HG03025 (cell line): ENCODE data around the gene TTLL8.

Experiments
- ATAC-seq: cut with Tn5 transposase; IDR thresholded peaks from one replicate; pipeline ENCODE4 v1.9.1; 2021; ENCODE audit warnings: mild to moderate bottlenecking, moderate library complexity; ENCODE audit not compliant: unreplicated experiment, low FRiP score

Gene TTLL8

DNA sequence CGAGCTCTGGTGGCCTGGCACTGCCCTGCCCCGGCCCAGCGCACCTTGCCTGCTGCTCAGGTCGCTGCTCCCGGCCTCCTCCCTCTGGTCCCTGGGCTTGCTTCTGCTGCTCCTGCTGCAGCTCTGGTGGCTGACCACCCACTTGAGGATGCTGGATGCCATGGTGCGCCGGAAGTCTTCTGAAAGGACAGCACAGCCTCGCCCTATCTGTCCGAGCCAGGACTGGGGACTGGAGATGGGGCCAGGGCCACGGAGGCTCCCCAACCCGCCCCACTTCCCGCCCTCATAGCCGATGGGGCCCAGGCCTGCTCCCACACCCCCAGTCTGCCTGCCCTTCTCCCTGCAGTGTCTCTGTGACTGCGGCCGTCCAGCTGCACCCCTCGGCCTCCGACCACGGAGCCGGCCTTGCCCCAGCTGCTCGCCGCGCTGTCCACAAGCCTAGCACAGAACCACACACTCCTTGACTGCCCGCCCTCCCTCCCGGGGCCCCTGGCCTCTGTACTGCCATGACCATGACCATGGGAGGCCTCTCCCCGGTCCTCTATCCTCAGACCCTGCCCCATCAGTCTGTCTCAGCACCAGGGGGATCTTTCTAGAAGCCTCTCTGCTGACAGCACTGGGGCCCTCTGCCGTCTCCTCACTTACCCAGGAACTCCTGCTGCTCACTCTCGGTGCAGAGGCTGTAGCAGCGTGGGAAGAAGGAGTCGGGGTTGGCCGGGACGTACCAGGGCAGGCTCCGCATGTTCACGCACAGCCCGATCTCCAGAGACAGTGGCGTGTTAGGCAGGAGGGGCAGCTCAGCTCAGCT is 12.7 kb downstream of the TTLL8 start:
- no peak for ATAC-seq

- ATAC-seq, result no peak
Measured at GRCh38 chr22:50044485-50045118, 13.5 kb downstream of the TTLL8 start.

GRCh38 chr22:50041361-50042065 is 16.6 kb downstream of the TTLL8 start:
- no peak for ATAC-seq

GRCh38 chr22:50040717-50041116 is 17.4 kb downstream of the TTLL8 start:
- ATAC-seq, result no peak

DNA sequence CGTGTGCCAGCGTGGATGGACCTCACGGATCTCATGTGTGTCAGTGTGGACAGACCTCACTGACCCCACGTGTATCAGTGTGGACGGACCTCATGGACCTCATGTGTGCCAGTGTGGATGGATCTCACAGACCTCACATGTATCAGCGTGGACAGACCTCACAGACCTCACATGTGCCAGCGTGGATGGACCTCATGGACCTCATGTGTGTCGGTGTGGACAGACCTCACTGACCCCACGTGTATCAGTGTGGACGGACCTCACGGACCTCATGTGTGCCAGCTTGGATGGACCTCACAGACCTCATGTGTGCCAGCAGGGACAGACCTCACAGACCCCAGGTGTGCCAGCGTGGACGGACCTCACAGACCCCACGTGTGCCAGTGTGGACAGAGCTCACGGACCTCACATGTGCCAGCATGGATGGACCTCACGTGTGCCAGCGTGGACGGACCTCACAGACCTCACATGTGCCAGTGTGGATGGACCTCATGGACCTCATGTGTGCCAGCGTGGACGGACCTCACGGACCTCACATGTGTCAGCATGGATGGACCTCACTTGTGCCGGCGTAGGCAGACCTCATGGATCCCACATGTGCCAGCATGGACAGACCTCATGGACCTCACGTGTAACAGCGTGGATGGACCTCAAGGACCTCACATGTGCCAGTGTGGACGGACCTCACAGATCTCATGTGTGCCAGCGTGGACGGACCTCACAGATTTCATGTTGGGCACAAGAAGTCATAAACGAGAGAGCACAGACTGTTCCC is 18.2 kb downstream of the TTLL8 start:
- ATAC-seq, result no peak

GRCh38 chr22:50035976-50036724 is 21.9 kb downstream of the TTLL8 start:
- ATAC-seq, result no peak

- no peak for ATAC-seq
Measured at GRCh38 chr22:50035131-50035881, 22.8 kb downstream of the TTLL8 start.

DNA sequence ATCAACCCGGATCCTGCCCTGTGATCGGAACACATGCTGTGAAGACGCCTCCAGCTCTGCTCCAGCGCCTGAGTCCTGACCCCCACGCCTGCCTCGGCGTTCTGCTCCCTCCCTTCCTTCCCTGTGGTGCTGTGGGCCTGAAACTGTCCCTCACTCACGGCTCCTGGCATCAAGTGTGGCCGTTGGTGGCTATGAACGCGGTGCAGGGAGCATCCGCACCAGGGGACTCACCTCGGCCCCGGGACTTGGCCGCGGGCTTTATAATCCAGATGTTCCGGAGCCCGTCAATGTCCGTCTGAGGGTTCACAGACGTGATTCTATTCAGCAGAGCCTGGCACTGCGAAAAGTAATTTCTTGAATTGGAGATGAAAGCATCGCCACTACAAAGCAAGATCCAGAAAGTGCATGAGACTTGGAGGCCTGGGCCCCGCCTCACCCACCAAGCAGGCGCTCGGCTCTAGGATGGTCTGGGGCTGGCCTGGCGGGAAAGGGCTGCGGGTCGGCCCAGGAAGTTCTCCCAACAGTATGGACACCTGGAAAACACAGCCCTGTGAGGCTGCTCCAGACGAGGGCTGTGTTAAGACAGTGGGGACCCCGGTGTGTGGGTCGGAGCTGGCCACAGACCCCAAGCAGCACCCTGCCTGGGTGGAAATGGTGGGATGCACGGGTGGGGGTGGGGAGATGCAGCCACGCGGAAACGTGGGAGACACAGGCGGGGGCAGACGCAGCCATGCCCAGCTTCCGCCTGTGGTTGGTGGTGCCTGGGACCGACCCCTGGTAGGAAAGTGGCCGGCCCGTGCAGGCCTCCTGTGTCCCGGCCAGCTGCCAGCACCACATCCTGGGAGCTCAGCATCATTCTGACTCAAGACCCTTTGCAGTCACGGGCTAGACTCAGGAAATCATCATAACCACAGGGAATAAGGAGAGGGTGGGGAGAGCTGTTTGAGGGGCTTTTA is 23.7 kb downstream of the TTLL8 start:
- ATAC-seq, result no peak

- ATAC-seq, result no peak
Measured at GRCh38 chr22:50032941-50033601, 25.0 kb downstream of the TTLL8 start.

DNA sequence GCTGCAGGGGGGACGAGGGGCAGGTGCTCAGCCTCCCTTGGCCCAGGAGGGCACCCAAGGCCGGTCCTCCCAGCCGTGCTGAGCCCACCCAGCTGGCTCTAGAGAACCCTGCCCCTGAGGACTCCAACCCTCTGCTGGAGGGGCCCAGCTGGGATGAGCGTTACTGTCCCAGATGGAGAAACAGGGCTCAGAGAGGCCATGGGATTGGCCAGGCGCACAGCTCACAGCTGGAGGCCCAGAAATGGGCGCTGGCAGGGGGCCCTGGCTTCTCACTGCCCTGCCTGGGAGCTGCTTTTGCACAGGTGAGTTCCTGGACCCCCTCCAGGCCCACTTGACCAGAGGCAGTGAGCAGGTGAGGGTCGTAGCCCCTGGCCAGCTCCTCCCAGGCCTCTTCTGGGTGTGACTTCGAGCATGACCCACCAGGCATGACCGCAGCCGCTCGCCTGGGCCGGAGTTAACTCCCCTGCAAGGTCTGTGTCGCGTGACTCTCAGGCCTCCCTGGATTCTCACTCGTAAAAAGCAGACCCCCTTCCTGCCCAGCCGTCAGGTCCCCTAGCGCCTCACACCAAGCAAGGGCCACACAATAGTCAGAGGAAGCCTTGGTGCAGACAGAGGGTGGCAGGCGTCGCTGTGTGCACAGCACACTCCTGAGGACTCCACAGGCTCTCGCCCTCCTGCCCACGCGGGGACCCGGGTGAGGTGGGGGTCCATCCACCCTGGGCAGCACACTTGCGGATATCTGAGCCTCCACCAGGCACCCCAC is 25.8 kb downstream of the TTLL8 start:
- no peak for ATAC-seq

- no peak for ATAC-seq
Measured at GRCh38 chr22:50031189-50032091, 26.7 kb downstream of the TTLL8 start.

DNA sequence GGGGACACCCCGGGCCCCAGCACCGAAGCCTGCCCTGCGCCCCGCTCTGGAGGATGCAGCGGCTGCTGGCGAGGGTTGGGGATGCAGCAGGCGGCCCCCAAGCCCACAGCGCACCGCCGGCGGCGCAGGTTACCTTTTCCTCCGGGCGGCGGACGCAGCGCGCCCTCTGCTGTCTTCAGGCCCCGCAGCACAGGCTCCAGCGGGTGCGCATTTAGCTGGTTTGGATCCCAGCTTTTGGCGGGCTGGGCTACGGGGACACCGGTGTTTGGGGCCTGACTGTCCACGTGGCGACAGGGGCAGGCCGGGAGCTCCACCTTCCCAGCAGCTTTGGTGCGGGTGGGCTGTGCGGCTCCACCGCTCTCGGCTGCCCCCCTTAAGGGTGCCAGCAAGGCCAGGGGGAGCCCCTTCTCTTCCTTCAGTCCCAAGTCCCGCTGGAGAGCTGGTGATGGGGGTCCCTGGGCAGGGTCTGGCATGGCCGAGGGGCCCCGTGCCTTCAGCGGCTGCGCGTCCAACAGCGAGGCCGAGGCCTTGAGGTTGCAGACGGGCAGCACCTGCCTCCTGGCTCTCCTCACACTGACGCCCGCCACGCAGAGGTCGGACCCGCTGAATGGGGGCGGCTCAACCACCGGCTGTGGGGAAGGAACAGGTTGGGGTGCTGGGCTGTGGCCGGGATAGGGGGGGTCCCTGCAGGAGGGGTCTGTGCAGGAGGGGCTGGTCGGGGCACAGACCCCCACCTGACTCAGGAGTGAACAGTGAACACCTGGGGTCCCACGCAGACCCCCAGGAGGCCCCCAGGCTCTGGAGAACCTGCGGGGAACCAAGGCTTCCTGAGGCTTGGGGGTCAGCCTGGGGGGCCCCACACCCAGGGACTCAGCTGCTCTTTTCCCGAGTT is 27.6 kb downstream of the TTLL8 start:
- no peak for ATAC-seq

DNA sequence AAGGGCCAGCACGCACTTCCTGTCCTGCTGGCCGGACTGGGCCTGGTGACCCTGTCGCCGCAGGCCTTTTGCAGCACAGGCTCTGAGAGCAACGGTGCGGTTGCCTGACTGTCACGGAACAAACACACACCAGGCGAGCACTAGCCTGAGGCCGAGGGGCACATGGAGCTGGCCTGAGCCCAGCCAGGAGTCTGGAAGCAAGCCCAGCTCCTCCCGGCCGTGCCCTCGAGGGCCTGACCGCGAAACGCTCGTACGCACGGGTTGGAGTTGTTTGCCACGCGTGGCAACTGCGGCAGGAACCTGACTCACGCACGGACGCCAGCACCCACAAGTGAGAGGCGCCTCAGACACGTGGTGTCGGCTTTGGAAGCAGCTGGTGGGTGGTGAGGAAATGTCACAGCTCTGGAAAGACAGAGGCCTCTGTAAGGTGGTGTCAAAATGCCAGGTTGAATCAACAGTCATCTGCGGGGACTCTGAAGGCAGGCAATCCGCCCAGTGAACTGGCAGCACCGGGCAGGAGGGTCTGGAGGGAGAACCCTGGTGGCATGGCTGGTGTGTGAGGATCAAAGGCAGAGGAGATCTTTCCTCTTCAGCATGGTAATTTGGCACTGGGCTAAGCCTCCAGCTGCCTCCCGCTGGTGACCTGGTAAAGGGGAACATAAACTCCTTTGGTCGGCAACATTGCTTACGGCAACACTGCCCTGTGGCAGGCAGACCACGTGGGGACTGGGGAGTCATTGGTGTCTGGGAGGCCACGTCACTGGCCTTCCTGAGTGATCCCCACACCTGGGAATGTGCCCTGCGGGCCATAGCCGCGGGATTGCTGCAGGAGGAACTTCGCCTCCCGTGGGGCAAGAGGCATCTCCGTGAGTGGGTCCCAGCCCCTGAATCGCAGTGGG is 30.2 kb downstream of the TTLL8 start:
- no peak for ATAC-seq

DNA sequence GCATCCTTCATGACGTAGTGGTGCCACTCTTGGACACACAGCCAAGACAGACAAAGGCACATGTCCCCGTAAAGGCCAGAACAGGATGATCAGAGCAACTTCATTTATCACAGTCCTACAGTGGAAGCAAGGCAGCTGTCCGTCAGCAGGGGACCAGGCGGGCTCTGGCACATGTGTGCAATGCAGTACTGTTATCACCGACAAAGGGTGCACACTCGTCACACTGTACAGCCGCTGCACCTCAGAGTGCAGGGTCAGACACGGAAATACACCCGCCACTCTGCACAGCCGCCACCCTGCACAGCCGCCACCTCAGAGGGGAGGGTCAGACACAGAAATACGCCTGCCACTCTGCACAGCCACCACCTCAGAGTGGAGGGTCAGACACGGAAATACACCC is 32.1 kb downstream of the TTLL8 start:
- no peak for ATAC-seq
